Endothelial cell of umbilical vein (primary cell): Measurements from ENCODE around the gene SLC46A1.

ENCODE experiments used
- EZH2 ChIP-seq: IDR thresholded peaks from 2 replicates; pipeline ENCODE4 v1.6.1; 2012; ENCODE audit warnings: borderline replicate concordance, low read depth, mild to moderate bottlenecking, moderate library complexity, low read length, inconsistent platforms; ENCODE audit not compliant: severe bottlenecking
- GATA2 ChIP-seq: IDR thresholded peaks from 2 replicates; pipeline ENCODE4 v1.7.0; 2011; ENCODE audit warnings: low read depth, mild to moderate bottlenecking, moderate library complexity, mixed read lengths, low read length; ENCODE audit not compliant: insufficient read length, insufficient read depth
- MAX ChIP-seq: IDR thresholded peaks from 2 replicates; pipeline ENCODE4 v1.6.1; 2011; ENCODE audit not compliant: insufficient read depth, insufficient read length
- MYC ChIP-seq: IDR thresholded peaks from one replicate; pipeline ENCODE4 v1.6.1; 2011; ENCODE audit warnings: mild to moderate bottlenecking, low read depth, low read length
- POLR2A ChIP-seq: IDR thresholded peaks from 2 replicates; pipeline ENCODE4 v1.6.1; 2012; ENCODE audit warnings: low read depth, mild to moderate bottlenecking, control low read depth, low read length
- POLR2AphosphoS5 ChIP-seq: IDR thresholded peaks from 2 replicates; pipeline ENCODE4 v1.6.1; 2012; ENCODE audit warnings: low read depth, mild to moderate bottlenecking, control low read depth, low read length, moderate library complexity; ENCODE audit not compliant: insufficient read depth
- TF ChIP-seq, protein P1 (sequence below), 2 donors: IDR thresholded peaks; 1 replicate in 1 of 2; 2 replicates in 1 of 2; pipeline ENCODE4 v1.5.1; 2011; ENCODE audit warnings: low read length in 2 of 2, mild to moderate bottlenecking in 2 of 2, moderate library complexity in 2 of 2, control low read depth in 1 of 2, inconsistent platforms in 1 of 2, low read depth in 1 of 2; ENCODE audit not compliant: insufficient read depth in 1 of 2; ENCODE audit errors: extremely low read depth in 1 of 2

GRCh38 chr17:28368915-28369683 lies 36.9 kb downstream of the SLC46A1 start:
- TF ChIP-seq POLR2A (no peak), MYC (no peak), EZH2 (no peak), GATA2 (no peak), POLR2AphosphoS5 (no peak), MAX (no peak)
- TF ChIP-seq, protein P1, sequence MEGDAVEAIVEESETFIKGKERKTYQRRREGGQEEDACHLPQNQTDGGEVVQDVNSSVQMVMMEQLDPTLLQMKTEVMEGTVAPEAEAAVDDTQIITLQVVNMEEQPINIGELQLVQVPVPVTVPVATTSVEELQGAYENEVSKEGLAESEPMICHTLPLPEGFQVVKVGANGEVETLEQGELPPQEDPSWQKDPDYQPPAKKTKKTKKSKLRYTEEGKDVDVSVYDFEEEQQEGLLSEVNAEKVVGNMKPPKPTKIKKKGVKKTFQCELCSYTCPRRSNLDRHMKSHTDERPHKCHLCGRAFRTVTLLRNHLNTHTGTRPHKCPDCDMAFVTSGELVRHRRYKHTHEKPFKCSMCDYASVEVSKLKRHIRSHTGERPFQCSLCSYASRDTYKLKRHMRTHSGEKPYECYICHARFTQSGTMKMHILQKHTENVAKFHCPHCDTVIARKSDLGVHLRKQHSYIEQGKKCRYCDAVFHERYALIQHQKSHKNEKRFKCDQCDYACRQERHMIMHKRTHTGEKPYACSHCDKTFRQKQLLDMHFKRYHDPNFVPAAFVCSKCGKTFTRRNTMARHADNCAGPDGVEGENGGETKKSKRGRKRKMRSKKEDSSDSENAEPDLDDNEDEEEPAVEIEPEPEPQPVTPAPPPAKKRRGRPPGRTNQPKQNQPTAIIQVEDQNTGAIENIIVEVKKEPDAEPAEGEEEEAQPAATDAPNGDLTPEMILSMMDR (IDR thresholded peaks at IDR 0.05; ENCODE audit: extremely low read depth in 1 of 2, insufficient read depth in 1 of 2, low read depth in 1 of 2, low read length in 2 of 2), result no peak
